AG04450 (cell line): Measurements from ENCODE around the gene PTPRCAP. TPM values are rescaled to one million over a fixed set of nuclear protein-coding genes. Genes with fewer than 3 reads are reported as not detected.

Experiments used
- CTCF ChIA-PET: fragments of 300-600, 350-600 bp; formaldehyde crosslinking; extraction: SDS; loops from one replicate; lab custom pipeline; 2022; ENCODE audit warnings: antibody characterized with exemption, inconsistent platforms; lab: Charles Lee
- POLR2A ChIA-PET: fragments of 350-600 bp; formaldehyde crosslinking; extraction: SDS; loops from one replicate; lab custom pipeline; 2021; ENCODE audit warnings: antibody characterized with exemption, inconsistent platforms; lab: Yijun Ruan, JAX
- DNase-seq: peaks from one replicate; pipeline ENCODE4 v3.0.0-alpha.2; 2011; ENCODE audit warnings: low read depth, low spot score
- H3K27ac ChIP-seq: one replicate; pipeline ENCODE4 v1.5.1; 2012; ENCODE audit warnings: low read depth, low read length, control low read depth
- H3K27me3 ChIP-seq: one replicate; pipeline ENCODE4 v1.6.0; 2012; ENCODE audit warnings: low read length; ENCODE audit not compliant: control insufficient read depth, insufficient read depth
- H3K4me3 ChIP-seq: 2 replicates; pipeline ENCODE4 v1.5.1; 2011; ENCODE audit warnings: mild to moderate bottlenecking, low read depth, low read length, control low read depth
- H3K9me3 ChIP-seq: 2 replicates; pipeline ENCODE4 v1.5.1; 2012; ENCODE audit warnings: low read length; ENCODE audit not compliant: control insufficient read depth, insufficient read depth
- CTCF ChIP-seq: IDR thresholded peaks from 2 replicates; pipeline ENCODE4 v1.5.1; 2011; ENCODE audit warnings: low read depth, low read length, control low read depth, inconsistent platforms
- polyA plus RNA-seq: library from polyadenylated mRNA; depleted of rRNA; stranded (reverse); fragments of >200 nt; gene quantifications from 2 replicates; pipeline ENCODE4 v1.2.3, GENCODE V29; 2011

Gene PTPRCAP
- polyA plus RNA-seq, 1 experiment, result 0.07 TPM

- no peak for DNase-seq
- Histone ChIP-seq H3K4me3 (no peak overlapping the region), H3K9me3 (no peaks in the 10 kb centered on the region; the same call in 1 of the 2 replicates), H3K27ac (no peak overlapping the region), H3K27me3 (peaks cover 21% of the 10 kb centered on the region)
- TF ChIP-seq CTCF, result no peak
- ChIA-PET POLR2A (interaction anchor here (0.6 kb wide), 1 partner anchor 346 kb away, joined by 4 read pairs; no protein-coding TSS in a partner anchor), CTCF (no interaction called here)
Observed at GRCh38 chr11:67453816-67454732, 16.6 kb upstream of the PTPRCAP start.

- CTCF ChIA-PET, result no interaction called here
- H3K27ac ChIP-seq, result no peak within 1 kb of the TSS
- TF ChIP-seq CTCF, result no peak
- peaks cover 21% of the 10 kb centered on the region for H3K27me3 ChIP-seq
- POLR2A ChIA-PET, result no interaction called here
- no peaks in the 10 kb centered on the region; the same call in 1 of the 2 replicates for H3K9me3 ChIP-seq
- H3K4me3 ChIP-seq, result no peak within 1 kb of the TSS
- no peak for DNase-seq
Observed at GRCh38 chr11:67452141-67452952, 14.9 kb upstream of the PTPRCAP start, which contains the start of gene GPR152. Gene GPR152 (minus strand): TSS chr11:67452729. CDS start chr11:67452724, 5 bp downstream.

GRCh38 chr11:67451658-67451976, 14.1 kb upstream of the PTPRCAP start:
- CTCF ChIA-PET, result no interaction called here
- POLR2A ChIA-PET, result interaction anchor here (0.5 kb wide), 1 partner anchor 9 kb away, joined by 3 read pairs; no protein-coding TSS in a partner anchor
- DNase-seq, result no peak
- Histone ChIP-seq H3K27me3 (peaks cover 16% of the 10 kb centered on the region), H3K4me3 (no peak overlapping the region), H3K9me3 (no peaks in the 10 kb centered on the region; the same call in 1 of the 2 replicates), H3K27ac (no peak overlapping the region)
- TF ChIP-seq CTCF, result no peak

- ChIA-PET CTCF (no interaction called here), POLR2A (interaction anchor here (0.5 kb wide), 1 partner anchor 10 kb away, joined by 3 read pairs; no protein-coding TSS in a partner anchor)
Observed at GRCh38 chr11:67450796-67451657, 13.5 kb upstream of the PTPRCAP start.

More at GRCh38 chr11:67450796-67451657, 13.5 kb upstream of the PTPRCAP start:
- no peak for TF ChIP-seq CTCF
- H3K27me3 ChIP-seq, result peaks cover 11% of the 10 kb centered on the region
- no peak overlapping the region for H3K4me3 ChIP-seq
- H3K9me3 ChIP-seq, result no peaks in the 10 kb centered on the region; the same call in 1 of the 2 replicates
- H3K27ac ChIP-seq, result no peak overlapping the region
- no peak for DNase-seq
